Cardiac fibroblast (primary cell): ENCODE results near the gene IGFBP4.

Source experiments
- DNase-seq, 2 donors: peaks; one replicate each; pipeline versions ENCODE4 v3.0.0 to v3.0.0-alpha.2; 2010; ENCODE audit warnings: low read depth in 2 of 2
- H3K4me3 ChIP-seq, 2 donors: replicated peaks in 1 of 2; 1 replicate in 1 of 2; 2 replicates in 1 of 2; pipeline ENCODE4 v1.5.1; 2011; ENCODE audit warnings: low read depth in 2 of 2, low read length in 2 of 2, mild to moderate bottlenecking in 2 of 2, moderate library complexity in 1 of 2
- CTCF ChIP-seq: IDR thresholded peaks from one replicate; pipeline ENCODE4 v1.5.1; 2011; ENCODE audit warnings: low read depth, mild to moderate bottlenecking, low read length, inconsistent platforms

IGFBP4 gene

DNA sequence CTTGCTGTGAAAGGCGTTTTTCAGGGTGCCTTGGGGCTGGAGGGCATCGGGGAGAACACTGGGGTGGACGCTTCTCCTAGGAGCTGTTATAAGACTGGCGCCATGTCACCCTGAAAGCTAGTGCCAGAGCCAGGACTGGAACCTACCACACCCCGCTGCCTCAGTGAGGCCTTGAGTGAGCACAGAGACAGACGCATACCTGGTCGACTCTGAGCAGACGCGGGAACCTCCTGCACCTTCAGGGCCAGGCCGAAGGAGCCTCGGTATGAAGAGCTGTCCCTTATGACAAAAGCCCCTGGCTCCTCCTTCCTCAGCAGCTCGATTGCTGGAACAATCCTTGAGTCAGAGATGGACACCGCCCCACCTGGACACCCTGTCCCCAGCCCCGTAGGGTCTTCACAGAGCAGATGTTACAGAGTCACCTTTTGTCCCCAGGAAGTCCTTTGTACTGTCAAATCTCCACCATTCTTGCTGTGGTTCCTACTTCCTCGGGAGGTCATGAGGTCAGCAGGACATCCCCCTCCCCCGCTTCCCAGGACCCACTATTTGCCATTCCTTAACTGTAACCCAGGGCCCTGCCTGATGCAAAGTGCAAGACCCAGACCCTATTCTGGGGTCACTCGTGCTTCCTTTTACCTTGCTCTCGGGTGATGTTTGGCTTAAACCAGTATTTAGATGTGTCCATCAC lies 41.2 kb downstream of the IGFBP4 start:
- DNase-seq = no peak
- H3K4me3 ChIP-seq = no peak overlapping the region
- TF ChIP-seq CTCF = no peak

DNA sequence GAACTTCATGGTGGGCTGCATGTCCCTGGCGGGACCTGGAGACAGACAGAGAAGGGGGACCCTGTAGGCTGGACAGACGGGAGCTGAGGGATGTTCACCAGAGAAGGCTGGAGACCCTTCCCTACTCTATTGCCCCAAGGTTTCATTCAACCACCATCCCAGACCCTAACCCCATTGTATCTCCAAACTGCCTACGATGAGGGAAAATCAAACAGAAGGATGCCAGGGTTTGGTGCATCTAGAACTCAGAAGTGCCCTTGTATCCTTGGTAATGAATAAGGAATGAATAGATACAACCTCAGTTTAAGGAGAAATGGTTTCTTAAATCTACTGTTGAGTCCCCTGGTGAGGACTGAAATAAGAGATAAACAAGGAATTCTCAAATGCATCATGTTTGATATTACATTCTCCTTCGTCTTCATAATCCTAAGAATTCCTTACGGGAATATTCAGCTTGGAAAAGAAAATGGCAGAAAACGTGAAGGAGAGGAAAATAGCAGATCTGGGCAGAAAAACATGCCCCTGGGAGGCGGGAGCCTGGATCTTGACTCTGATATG lies 41.8 kb downstream of the IGFBP4 start:
- TF ChIP-seq CTCF = no peak
- no peak for DNase-seq

DNA sequence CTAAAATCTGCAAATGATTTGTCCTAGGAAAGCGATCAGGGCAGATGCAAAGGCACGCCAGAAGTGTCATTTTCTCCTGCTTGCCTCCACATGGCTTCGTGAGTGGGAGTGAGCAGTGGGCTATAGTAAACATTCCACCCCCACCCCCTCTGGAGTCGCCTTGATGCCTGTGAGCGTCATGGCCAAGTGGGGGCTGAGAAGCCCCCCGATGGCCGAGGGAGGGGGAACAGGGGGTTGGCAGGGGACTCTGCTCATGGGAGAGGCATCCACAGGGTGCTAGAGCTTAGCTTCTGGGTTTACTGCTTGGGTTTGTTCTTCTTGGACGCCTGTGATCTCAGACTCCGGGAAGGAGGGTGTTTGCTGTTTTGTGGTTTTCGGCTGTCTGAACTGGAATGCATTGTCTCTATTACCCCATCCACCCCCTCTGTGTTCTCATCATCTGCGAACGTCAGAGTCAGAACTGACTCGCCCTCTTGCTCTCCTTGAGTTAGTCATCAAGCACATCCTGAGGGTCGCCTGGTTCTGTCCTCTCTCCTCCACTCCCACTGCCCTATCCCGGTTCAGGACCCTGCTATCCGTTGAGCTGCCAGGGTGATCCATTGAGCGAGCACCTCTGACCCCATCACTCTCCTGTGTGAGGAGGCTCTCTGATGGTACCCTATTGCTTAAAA lies 42.7 kb downstream of the IGFBP4 start:
- no peak for TF ChIP-seq CTCF
- peak; percentile 99 to 100 for DNase-seq

More for the DNA sequence above, 41.8 kb downstream of the IGFBP4 start:
- no peak overlapping the region for H3K4me3 ChIP-seq

DNA sequence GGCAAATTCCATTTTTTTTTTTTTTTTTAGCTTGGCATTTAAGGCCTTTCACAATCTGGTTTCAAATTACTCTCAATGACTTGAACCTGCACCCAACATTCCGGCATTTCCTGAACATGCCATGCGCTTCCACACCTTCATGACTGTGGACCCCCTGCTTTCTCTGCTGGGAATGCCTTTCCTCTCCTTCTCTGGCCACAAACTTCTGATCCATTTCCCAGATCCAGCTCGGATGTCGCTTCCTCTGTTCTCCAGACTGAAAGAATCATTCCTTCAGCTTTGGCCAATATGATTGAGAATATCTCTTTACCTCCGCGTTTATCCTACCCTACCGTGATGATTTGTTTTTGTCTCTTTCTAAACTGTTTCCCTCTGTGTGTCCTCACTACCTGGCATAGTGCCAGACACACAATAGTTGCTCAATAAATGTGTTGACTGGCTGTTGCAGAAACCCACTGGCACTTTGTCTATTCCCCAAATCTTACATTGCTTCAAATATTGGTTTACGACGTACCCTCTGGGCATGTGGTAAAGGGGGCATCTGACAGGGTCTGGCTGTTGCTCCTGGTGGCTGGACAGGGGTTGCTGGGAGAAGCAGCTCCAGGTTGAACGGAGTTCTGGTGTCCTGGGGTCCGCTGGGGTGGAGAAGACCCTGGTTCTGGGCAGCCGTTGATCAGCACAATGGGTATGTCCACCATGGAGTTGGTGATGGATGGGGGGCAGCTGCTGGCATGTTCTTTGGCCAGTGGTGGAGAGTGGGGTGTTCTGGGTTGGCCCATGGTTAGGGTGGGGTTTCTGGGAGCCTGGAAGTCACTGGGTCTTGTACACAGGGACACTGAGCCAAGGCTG lies 43.5 kb downstream of the IGFBP4 start:
- TF ChIP-seq CTCF = no peak
- peak overlapping the region in 1 of 2 donors; percentile 32 for H3K4me3 ChIP-seq
- peak; percentile 94 to 96 for DNase-seq

More for the DNA sequence above, 42.7 kb downstream of the IGFBP4 start:
- H3K4me3 ChIP-seq = peak overlapping the region in 1 of 2 donors; percentile 32

GRCh38 chr17:40487371-40488020 lies 44.2 kb downstream of the IGFBP4 start:
- no peak for TF ChIP-seq CTCF
- no peak for DNase-seq
- no peak overlapping the region for H3K4me3 ChIP-seq

- peak; percentile 79 to 91 for DNase-seq
- no peak for TF ChIP-seq CTCF
- H3K4me3 ChIP-seq = no peak overlapping the region
These were observed 47.1 kb downstream of the IGFBP4 start for GRCh38 chr17:40490289-40490853.
